Mesenchymal stem cell (in vitro differentiated cells and primary cell): ENCODE results near the gene SLC25A30.

Experiments
- DNase-seq: peaks from one replicate; pipeline ENCODE4 v3.0.0-alpha.2; 2013
- H2AFZ ChIP-seq: one replicate; pipeline ENCODE4 v1.6.1; 2013; ENCODE audit warnings: low read depth, mild to moderate bottlenecking, control low read depth, inconsistent platforms, low read length, moderate library complexity
- H2AK5ac ChIP-seq: 2 replicates; pipeline ENCODE4 v1.6.1; 2013; ENCODE audit warnings: low read length, moderate library complexity, mild to moderate bottlenecking, inconsistent platforms; ENCODE audit not compliant: severe bottlenecking
- H2BK120ac ChIP-seq: one replicate; pipeline ENCODE4 v1.6.1; 2013; ENCODE audit warnings: low read depth, mild to moderate bottlenecking, inconsistent platforms, low read length, moderate library complexity
- H2BK12ac ChIP-seq, 2 experiments: one replicate each; pipeline ENCODE4 v1.6.1; 2013; ENCODE audit warnings: inconsistent platforms in 2 of 2, low read length in 2 of 2, mild to moderate bottlenecking in 2 of 2, moderate library complexity in 2 of 2, control low read depth in 1 of 2
- H2BK15ac ChIP-seq: one replicate; pipeline ENCODE4 v1.6.1; 2013; ENCODE audit warnings: mild to moderate bottlenecking, low read depth, inconsistent platforms; ENCODE audit not compliant: poor library complexity, severe bottlenecking
- H2BK5ac ChIP-seq: 2 replicates; pipeline ENCODE4 v1.6.1; 2013; ENCODE audit warnings: low read depth, mild to moderate bottlenecking, low read length, control low read depth, inconsistent platforms; ENCODE audit not compliant: poor library complexity, severe bottlenecking
- H3K14ac ChIP-seq, 2 experiments: one replicate each; pipeline ENCODE4 v1.6.1; 2013; ENCODE audit warnings: inconsistent platforms in 2 of 2, low read length in 2 of 2, control low read depth in 1 of 2, mild to moderate bottlenecking in 1 of 2, moderate library complexity in 1 of 2
- H3K18ac ChIP-seq, 2 experiments: one replicate each; pipeline ENCODE4 v1.6.1; 2013; ENCODE audit warnings: inconsistent platforms in 2 of 2, low read length in 2 of 2, control low read depth in 1 of 2, low read depth in 1 of 2, mild to moderate bottlenecking in 1 of 2
- H3K23ac ChIP-seq, 2 experiments: one replicate each; pipeline ENCODE4 v1.6.1; 2013; ENCODE audit warnings: inconsistent platforms in 2 of 2, low read length in 2 of 2, mild to moderate bottlenecking in 2 of 2, moderate library complexity in 2 of 2, control low read depth in 1 of 2
- H3K27ac ChIP-seq: 2 replicates; pipeline ENCODE4 v1.5.1; 2013; ENCODE audit warnings: mild to moderate bottlenecking, moderate library complexity, low read length, control low read depth, inconsistent platforms; ENCODE audit not compliant: poor library complexity, severe bottlenecking
- H3K27me3 ChIP-seq, 2 experiments: 2 replicates each; pipeline versions ENCODE4 v1.6.1 to v1.7.0; 2013; ENCODE audit warnings: low read length in 2 of 2, mild to moderate bottlenecking in 2 of 2, moderate library complexity in 2 of 2, control low read depth in 1 of 2, inconsistent platforms in 1 of 2; ENCODE audit not compliant: control insufficient read depth in 1 of 2, insufficient read depth in 1 of 2
- H3K36me3 ChIP-seq, 2 experiments: 2 replicates each; pipeline versions ENCODE4 v1.6.1 to v1.7.0; 2013; ENCODE audit warnings: low read length in 2 of 2, control low read depth in 1 of 2, inconsistent platforms in 1 of 2, low read depth in 1 of 2, mild to moderate bottlenecking in 1 of 2; ENCODE audit not compliant: insufficient read depth in 2 of 2, control insufficient read depth in 1 of 2
- H3K4ac ChIP-seq, 2 experiments: one replicate each; pipeline ENCODE4 v1.6.1; 2013; ENCODE audit warnings: inconsistent platforms in 2 of 2, low read length in 2 of 2, mild to moderate bottlenecking in 2 of 2, moderate library complexity in 2 of 2, control low read depth in 1 of 2, low read depth in 1 of 2
- H3K4me1 ChIP-seq: 2 replicates; pipeline ENCODE4 v1.6.1; 2013; ENCODE audit warnings: low read depth, low read length, control low read depth; ENCODE audit not compliant: control insufficient read depth, insufficient read depth
- H3K4me2 ChIP-seq: 2 replicates; pipeline ENCODE4 v1.6.1; 2013; ENCODE audit warnings: low read length, mild to moderate bottlenecking, inconsistent platforms; ENCODE audit not compliant: poor library complexity, severe bottlenecking
- H3K4me3 ChIP-seq, 2 experiments: 2 replicates each; pipeline versions ENCODE4 v1.5.1 to v1.7.0; 2013; ENCODE audit warnings: low read length in 2 of 2, mild to moderate bottlenecking in 2 of 2, control low read depth in 1 of 2, low read depth in 1 of 2; ENCODE audit not compliant: insufficient read depth in 1 of 2
- H3K79me1 ChIP-seq: replicated peaks from 2 replicates; pipeline ENCODE4 v1.6.1; 2013; ENCODE audit warnings: mild to moderate bottlenecking, control low read depth, low read length, inconsistent platforms; ENCODE audit not compliant: poor library complexity, severe bottlenecking
- H3K9ac ChIP-seq: 2 replicates; pipeline ENCODE4 v1.7.0; 2013; ENCODE audit warnings: mild to moderate bottlenecking, low read length, moderate library complexity
- H3K9me3 ChIP-seq: 2 replicates; pipeline ENCODE4 v1.7.0; 2013; ENCODE audit warnings: mild to moderate bottlenecking, low read length; ENCODE audit not compliant: control insufficient read depth
- H4K8ac ChIP-seq: one replicate; pipeline ENCODE4 v1.6.1; 2013; ENCODE audit warnings: inconsistent platforms, mild to moderate bottlenecking, low read length, moderate library complexity
- H4K91ac ChIP-seq: one replicate; pipeline ENCODE4 v1.6.1; 2013; ENCODE audit warnings: mild to moderate bottlenecking, low read length, inconsistent platforms
- WGBS: methylation state at CpG from one replicate; pipeline ENCODE4 v1.1.7; 2013; ENCODE audit warnings: mixed read lengths; 5-methylcytosine and 5-hydroxymethylcytosine counted together

SLC25A30 gene

GRCh38 chr13:45401314-45401713 is 16.9 kb downstream of the SLC25A30 start:
- H3K4me1 ChIP-seq: peaks cover 1% of the 10 kb centered on the region
- H3K18ac ChIP-seq: no peak overlapping the region
- H4K91ac ChIP-seq: no peak overlapping the region
- H3K9me3 ChIP-seq: no peaks in the 10 kb centered on the region
- no peak overlapping the region for H3K9ac ChIP-seq
- no peak overlapping the region for H2BK15ac ChIP-seq
- no peak overlapping the region for H2BK12ac ChIP-seq
- no peak overlapping the region for H3K27ac ChIP-seq
- H3K79me1 ChIP-seq: peaks cover 12% of the 10 kb centered on the region
- no peak overlapping the region for H3K4me3 ChIP-seq
- H3K36me3 ChIP-seq: peaks cover 27 to 74% of the 10 kb centered on the region in 2 experiments
- H4K8ac ChIP-seq: no peak overlapping the region
- no peak for DNase-seq
- H2BK120ac ChIP-seq: no peak overlapping the region
- H3K14ac ChIP-seq: no peak overlapping the region
- no peaks in the 10 kb centered on the region for H3K27me3 ChIP-seq
- no peak overlapping the region for H3K4ac ChIP-seq
- H2BK5ac ChIP-seq: no peak overlapping the region
- WGBS: 100% methylated on average over 1 of the region's 1 CpG
- H3K23ac ChIP-seq: no peak overlapping the region
- H2AFZ ChIP-seq: no peak overlapping the region
- H2AK5ac ChIP-seq: no peak overlapping the region
- no peak overlapping the region for H3K4me2 ChIP-seq

DNA sequence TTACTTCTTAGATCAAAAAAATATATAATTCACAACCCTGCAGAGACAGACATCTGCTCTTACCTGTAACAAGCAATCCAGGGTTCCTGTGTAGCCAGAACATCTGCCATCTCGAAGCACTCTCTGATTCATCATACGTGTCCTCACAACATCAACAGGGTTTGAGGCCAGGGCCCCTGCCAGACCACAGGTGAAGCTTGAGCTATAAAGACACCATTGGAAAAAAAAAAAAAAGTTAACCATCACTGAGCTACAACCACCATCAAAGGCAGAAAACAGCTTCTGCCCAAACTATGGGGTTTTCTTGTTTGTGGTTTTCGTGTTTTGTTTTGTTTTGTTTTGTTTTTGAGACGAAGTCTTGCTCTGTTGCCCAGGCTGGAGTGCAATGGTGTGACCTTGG is 19.3 kb downstream of the SLC25A30 start:
- Histone ChIP-seq H2BK12ac (no peak overlapping the region), H2AFZ (no peak overlapping the region), H3K4me3 (no peak overlapping the region), H3K4me2 (no peak overlapping the region), H2BK15ac (no peak overlapping the region), H3K79me1 (peaks cover 12% of the 10 kb centered on the region), H3K4me1 (peaks cover 1% of the 10 kb centered on the region), H2AK5ac (no peak overlapping the region), H4K91ac (no peak overlapping the region), H3K23ac (no peak overlapping the region), H3K27ac (no peak overlapping the region), H4K8ac (no peak overlapping the region), H3K9me3 (no peaks in the 10 kb centered on the region), H2BK120ac (no peak overlapping the region), H2BK5ac (no peak overlapping the region), H3K18ac (no peak overlapping the region), H3K27me3 (no peaks in the 10 kb centered on the region), H3K4ac (no peak overlapping the region), H3K14ac (no peak overlapping the region), H3K9ac (no peak overlapping the region), H3K36me3 (peaks cover 21 to 69% of the 10 kb centered on the region in 2 experiments)
- DNase-seq: no peak
- 87% methylated on average over 4 of the region's 4 CpGs for WGBS

GRCh38 chr13:45396533-45397095 is 21.6 kb downstream of the SLC25A30 start:
- Histone ChIP-seq H3K27me3 (no peaks in the 10 kb centered on the region), H3K9me3 (no peaks in the 10 kb centered on the region), H3K79me1 (peaks cover 21% of the 10 kb centered on the region), H3K4me3 (no peak overlapping the region), H2AK5ac (no peak overlapping the region), H2AFZ (no peak overlapping the region), H2BK120ac (no peak overlapping the region), H3K4me1 (no peaks in the 10 kb centered on the region), H3K18ac (peak overlapping the region in 1 of 2 experiments; percentile 40), H2BK5ac (no peak overlapping the region), H3K4ac (no peak overlapping the region), H3K23ac (no peak overlapping the region), H3K9ac (no peak overlapping the region), H2BK15ac (no peak overlapping the region), H3K36me3 (peaks cover 25 to 68% of the 10 kb centered on the region in 2 experiments), H4K91ac (no peak overlapping the region), H3K4me2 (no peak overlapping the region), H3K27ac (no peak overlapping the region), H2BK12ac (no peak overlapping the region), H4K8ac (no peak overlapping the region), H3K14ac (no peak overlapping the region)
- DNase-seq: peak; percentile 65
- 29% methylated on average over 9 of the region's 9 CpGs for WGBS

- Histone ChIP-seq H3K27ac (no peak overlapping the region), H3K4me1 (no peaks in the 10 kb centered on the region), H2BK5ac (no peak overlapping the region), H3K79me1 (peaks cover 17% of the 10 kb centered on the region), H3K14ac (no peak overlapping the region), H3K9ac (no peak overlapping the region), H2BK12ac (no peak overlapping the region), H3K9me3 (no peaks in the 10 kb centered on the region), H2BK15ac (no peak overlapping the region), H4K91ac (no peak overlapping the region), H2BK120ac (no peak overlapping the region), H3K18ac (no peak overlapping the region), H3K4ac (no peak overlapping the region), H3K36me3 (peaks cover 20 to 60% of the 10 kb centered on the region in 2 experiments), H2AFZ (no peak overlapping the region), H3K23ac (no peak overlapping the region), H3K4me2 (no peak overlapping the region), H4K8ac (no peak overlapping the region), H3K4me3 (no peak overlapping the region), H3K27me3 (no peaks in the 10 kb centered on the region), H2AK5ac (no peak overlapping the region)
- WGBS: 60% methylated on average over 2 of the region's 4 CpGs
- peak; percentile 55 for DNase-seq
These were observed 24.1 kb downstream of the SLC25A30 start for GRCh38 chr13:45393941-45394570.
